Suprapubic skin (tissue), 4 donors: Measurements from ENCODE around the gene PIGL.

Experiments
- POLR2A ChIP-seq, 2 donors: fragments of 450-650 bp; IDR thresholded peaks; one replicate each; pipeline ENCODE4 v1.6.1; 2017; ENCODE audit warnings: antibody characterized with exemption in 2 of 2, mild to moderate bottlenecking in 2 of 2, moderate library complexity in 2 of 2
- POLR2AphosphoS5 ChIP-seq, 3 donors: sonication (generic); formaldehyde crosslinking; IDR thresholded peaks; one replicate each; pipeline ENCODE4 v1.6.1; 2017; ENCODE audit warnings: antibody characterized with exemption in 3 of 3
- TF ChIP-seq, protein P1 (sequence below), 2 donors: fragments of 200-600 bp in 1 of 2; fragments of 450-650 bp in 1 of 2; sonication (generic) in 1 of 2; IDR thresholded peaks; one replicate each; pipeline ENCODE4 v1.5.1; 2016 to 2019; ENCODE audit warnings: antibody characterized with exemption in 2 of 2, mild to moderate bottlenecking in 1 of 2, moderate library complexity in 1 of 2

DNA sequence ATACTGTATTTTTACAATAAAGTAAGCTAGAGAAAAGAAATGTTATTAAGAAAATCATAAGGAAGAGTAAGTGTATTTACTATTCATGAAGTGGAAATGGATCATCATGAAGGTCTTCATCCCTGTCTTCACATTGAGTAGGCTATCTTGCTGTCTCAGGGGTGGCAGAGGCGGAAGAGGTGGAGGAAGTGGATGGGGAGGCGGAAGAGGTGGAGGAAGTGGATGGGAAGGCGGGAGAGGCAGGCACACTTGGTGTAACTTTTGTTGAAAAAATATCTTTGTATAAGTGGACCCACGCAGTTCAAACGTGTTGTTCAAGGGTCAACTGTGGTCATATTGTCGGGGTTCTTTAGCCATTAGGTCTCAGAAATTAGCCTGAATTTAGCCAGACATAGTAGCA is 50.2 kb downstream of the PIGL start:
- TF ChIP-seq, protein P1, sequence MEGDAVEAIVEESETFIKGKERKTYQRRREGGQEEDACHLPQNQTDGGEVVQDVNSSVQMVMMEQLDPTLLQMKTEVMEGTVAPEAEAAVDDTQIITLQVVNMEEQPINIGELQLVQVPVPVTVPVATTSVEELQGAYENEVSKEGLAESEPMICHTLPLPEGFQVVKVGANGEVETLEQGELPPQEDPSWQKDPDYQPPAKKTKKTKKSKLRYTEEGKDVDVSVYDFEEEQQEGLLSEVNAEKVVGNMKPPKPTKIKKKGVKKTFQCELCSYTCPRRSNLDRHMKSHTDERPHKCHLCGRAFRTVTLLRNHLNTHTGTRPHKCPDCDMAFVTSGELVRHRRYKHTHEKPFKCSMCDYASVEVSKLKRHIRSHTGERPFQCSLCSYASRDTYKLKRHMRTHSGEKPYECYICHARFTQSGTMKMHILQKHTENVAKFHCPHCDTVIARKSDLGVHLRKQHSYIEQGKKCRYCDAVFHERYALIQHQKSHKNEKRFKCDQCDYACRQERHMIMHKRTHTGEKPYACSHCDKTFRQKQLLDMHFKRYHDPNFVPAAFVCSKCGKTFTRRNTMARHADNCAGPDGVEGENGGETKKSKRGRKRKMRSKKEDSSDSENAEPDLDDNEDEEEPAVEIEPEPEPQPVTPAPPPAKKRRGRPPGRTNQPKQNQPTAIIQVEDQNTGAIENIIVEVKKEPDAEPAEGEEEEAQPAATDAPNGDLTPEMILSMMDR (IDR thresholded peaks at IDR 0.05), result no peak
- TF ChIP-seq POLR2AphosphoS5 (IDR thresholded peaks at IDR 0.05), result no peak
- no peak for TF ChIP-seq POLR2A (IDR thresholded peaks at IDR 0.05)
